Uterus (tissue), 2 donors: ENCODE data around the gene MKI67.

Source experiments
- CTCF ChIP-seq, 4 experiments: fragments of 200-600 bp in 2 of 4; fragments of 450-650 bp in 2 of 4; sonication (generic) in 2 of 4; IDR thresholded peaks; one replicate each; pipeline ENCODE4 v1.5.1; 2016 to 2019; ENCODE audit warnings: antibody characterized with exemption in 4 of 4, mild to moderate bottlenecking in 2 of 4, moderate library complexity in 1 of 4
- POLR2A ChIP-seq, 2 donors: fragments of 450-650 bp; IDR thresholded peaks; one replicate each; pipeline ENCODE4 v1.6.1; 2016; ENCODE audit warnings: antibody characterized with exemption in 2 of 2, mild to moderate bottlenecking in 1 of 2, moderate library complexity in 1 of 2

GRCh38 chr10:128050121-128050516 is 76.1 kb downstream of the MKI67 start:
- TF ChIP-seq CTCF (IDR thresholded peaks at IDR 0.05), result no peak
- TF ChIP-seq POLR2A (IDR thresholded peaks at IDR 0.05), result no peak
